DMS153 treated with DMSO at 0.1 percent for 48 hours (cell line): ENCODE results near the gene R3HDM1.
"Not testable (repeated sequence)": the region's sequence is repeated elsewhere in the genome, so short reads cannot be mapped to it uniquely, and the experiment has no call there.

ENCODE experiments used
- DNase-seq: peaks from one replicate; lab custom pipeline; 2025; ENCODE audit not compliant: unreplicated experiment; lab: John Stamatoyannopoulos, UW

The R3HDM1 gene

DNA sequence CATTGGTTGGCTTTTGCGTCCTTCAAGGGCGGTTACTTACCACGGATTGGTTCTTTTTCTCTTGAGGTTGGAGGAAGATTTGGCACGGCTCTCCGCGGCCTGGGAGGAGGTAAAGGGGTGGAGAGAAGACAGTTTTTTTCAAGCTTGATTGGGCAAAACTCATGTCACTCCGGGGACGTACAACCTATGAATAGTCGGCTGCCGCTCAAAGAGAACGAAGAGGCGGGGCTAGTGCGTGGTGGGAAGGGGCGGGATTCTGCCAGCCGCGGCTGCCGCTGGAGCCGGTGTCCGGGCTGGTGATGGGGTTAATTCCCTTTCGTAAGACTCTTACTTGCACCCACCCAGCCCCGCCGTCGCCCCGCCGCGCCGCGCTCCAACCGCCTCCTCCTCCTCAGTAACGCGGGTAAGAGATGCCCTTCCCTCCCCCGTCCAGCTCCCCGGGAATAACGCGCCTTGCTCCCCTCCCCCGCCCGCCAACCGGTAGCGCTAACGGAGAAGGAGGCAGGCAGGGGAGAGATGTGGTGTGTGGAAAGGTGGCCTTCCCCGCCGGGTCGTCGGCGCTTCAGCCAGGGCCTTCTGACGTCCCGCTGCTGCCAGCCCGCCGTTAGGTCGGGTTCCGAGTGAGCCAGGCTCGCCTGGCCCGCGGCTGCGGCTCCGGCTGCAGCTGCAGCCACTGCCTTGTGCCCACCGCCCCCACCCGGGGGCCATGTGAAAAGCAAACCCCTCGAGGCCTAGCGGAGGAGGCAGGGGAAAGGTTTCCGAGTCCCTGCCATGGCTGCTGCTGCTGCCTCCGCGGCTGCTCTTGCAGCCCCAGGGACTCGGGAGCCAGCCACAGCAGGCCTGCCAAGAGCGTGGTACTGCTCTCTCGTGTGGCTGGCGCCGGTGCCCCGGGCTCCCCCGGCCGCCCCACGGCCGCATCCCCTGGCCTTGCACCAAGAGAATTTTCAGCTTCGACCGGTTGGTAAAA is at the start of gene R3HDM1:
R3HDM1 (plus strand) TSS at position 254 of the 967 bp plus-strand sequence. CDS start 73,362 bp downstream, outside the sequence.
- peak; percentile 97 for DNase-seq

DNA sequence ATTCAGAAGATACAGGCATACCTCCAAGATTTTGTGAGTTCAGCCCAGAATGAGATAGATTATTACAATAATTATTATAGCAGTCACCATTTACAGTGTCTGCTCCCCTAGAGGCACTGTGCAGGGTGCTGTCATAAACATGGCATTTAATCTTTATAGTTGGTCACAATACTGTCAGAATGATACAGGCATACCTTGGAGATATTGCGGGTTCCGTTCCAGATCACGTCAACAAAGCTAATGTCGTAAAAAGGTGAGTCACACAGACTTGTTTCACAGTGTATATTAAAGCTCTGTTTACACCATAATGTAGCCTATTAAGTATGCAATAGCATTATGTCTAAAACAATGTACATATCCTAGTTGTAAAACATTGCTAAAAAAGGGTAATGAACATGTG is 45.8 kb upstream of the R3HDM1 start:
- no peak for DNase-seq

DNA sequence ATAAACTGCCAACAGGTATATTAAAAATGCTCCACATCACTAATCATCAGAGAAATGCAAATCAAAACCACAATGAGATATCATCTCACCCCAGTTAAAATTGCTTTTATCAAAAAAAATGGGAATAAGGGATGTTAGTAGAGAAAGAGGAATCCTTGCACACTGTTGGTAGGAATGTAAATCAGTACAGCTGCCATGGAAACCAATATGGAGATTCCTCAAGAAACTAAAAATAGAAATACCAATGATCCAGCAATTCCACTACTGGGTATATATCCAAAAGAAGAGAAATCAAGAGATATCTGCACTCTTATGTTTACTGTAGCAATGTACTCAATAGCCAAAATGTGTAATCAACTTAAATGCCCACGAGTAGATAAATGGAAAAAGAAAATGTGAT is 40.9 kb upstream of the R3HDM1 start:
- DNase-seq: no peak

DNA sequence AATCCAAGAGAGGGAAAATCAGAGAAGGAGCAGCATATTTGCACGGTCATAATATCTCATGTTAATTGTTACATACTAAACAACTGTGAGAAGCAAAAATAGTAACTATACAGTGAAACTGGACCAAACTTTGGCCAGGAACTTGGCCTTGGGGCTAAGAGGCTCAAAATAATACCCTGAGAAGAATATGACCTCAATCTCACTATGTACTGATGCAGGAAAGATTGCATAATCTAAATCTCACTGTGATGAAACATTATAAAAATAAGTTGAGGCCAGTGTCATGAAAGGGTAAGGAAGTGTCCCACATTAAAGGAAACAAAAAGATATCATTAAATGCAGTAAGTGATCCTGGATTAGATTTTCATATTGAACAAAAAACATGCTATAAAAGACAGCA is 36.8 kb upstream of the R3HDM1 start:
- DNase-seq: no peak

DNA sequence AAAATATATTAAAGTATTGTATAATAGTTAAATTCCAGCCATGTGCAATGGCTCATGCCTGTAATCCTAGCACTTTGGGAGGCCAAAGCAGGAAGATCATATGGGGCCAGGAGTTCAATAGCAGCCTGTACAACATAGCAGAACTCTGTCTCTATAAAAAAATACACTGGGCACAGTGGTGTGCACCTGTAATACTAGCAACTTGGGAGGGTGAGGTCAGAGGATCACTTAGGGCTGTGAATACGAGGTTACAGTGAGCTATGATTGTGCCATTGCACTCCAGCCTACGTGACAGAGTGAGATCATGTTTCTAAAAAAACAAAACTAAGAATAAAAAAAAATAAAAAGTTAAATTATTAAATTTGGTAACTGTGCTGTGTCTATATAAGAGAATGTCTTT is 36.4 kb upstream of the R3HDM1 start:
- no peak for DNase-seq

DNA sequence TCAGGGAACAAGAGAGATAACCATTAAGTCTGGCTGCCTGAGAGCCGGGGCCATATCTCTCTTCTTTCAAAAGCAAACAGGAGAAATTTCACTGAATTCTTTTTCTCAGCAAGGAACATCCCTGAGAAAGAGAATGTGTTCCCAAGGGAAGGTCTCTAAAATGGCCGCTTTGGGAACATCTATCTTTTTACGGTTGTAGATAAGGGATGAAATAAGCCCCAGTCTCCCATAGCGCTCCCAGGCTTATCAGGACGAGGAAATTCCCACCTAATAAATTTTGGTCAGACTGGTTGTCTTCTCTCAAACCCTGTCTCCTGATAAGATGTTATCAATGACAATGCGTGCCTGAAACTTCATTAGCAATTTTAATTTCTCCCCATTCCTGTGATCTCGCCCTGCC is 32.7 kb upstream of the R3HDM1 start:
- not testable (repeated sequence) for DNase-seq

DNA sequence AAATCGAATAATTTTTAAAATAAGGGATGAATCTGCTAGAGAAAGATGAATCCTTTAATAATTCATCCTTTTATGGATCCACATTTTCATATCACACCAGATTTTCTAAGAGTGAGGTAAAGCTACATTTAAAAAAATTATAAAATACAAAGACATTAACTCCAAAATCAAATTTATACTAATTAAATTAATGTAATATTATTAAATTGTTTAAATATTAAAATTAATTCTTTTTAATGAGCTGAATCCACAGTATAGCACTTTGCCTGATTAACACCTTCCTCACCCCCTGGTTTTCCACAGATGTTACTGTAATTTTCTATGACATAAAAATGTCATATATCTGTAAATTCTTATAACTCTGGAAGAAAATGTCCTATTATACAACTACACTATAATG is 26.5 kb upstream of the R3HDM1 start:
- DNase-seq: no peak

DNA sequence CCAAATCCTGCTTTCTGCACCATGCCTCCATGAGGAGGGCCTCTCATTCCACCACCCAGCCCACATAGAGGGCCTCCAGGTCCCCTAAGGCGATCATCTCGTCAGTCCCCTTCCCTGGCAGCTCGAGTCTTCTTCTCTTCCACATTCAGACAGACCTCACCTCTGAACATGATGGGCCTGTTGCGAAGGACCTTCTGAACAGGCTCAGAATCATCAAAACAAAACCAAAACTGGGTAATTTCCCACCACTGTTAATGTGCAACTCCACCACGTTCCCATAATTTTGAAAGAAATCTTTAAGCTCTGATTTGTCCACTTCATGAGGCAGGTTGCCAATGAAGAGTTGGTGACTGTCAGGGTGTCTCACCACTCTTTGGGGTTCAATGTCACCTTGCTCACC is 20.7 kb upstream of the R3HDM1 start:
- no peak for DNase-seq

DNA sequence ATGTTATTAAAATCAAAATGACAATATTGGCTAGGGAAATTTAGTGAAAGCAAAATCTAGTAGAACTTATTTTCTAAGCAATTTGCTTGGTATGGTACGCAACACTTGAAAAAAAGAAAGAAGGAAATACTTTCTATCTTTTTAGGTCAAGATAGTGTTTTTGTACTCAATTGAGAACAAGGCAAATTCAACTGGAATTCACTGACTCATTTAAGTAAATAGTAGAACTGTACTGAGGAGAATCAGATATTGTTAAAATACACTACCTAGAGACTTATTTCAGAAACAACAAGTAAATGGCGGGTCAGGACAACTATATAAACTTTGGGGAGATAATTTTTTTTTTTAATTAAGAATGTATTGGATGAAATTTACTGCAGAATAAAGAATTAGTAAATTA is 19.2 kb upstream of the R3HDM1 start:
- no peak for DNase-seq

DNA sequence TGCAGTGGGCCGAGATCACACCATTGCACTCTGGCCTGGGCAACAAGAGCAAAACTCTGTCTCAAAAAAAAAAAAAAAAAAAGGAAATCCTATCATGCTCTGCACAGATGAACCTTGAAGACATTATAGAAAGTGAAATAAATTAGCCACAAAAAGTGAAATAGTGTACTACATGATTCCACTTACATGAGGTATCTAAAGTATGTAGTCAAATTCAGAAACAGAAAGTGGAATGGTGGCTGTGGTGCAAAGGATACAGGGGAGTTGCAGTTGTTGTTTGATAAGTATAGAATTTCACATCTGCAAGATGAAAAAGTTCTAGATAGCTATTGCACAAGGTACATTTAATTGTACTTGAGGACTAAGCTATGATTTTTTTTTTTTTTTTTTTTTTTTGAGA is 5.5 kb upstream of the R3HDM1 start:
- no peak for DNase-seq

DNA sequence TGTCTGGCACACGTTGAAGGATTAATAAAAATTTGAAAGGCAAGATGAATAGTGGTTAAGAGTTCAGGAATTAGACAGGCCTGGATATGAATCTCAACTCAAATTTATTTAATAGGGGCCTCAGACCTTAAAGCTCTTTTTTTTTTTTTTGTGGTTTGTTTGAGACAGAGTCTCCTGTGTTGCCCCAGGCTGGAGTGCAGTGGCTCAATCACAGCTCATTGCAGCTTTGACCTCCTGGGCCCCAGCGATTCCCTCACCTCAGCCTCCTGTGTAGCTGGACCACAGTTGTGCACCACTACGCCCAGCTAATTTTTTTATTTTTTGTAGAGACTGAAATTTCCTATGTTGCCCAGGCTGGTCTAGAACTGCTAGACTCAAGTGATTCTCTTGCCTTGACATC is 3.3 kb upstream of the R3HDM1 start:
- no peak for DNase-seq

DNA sequence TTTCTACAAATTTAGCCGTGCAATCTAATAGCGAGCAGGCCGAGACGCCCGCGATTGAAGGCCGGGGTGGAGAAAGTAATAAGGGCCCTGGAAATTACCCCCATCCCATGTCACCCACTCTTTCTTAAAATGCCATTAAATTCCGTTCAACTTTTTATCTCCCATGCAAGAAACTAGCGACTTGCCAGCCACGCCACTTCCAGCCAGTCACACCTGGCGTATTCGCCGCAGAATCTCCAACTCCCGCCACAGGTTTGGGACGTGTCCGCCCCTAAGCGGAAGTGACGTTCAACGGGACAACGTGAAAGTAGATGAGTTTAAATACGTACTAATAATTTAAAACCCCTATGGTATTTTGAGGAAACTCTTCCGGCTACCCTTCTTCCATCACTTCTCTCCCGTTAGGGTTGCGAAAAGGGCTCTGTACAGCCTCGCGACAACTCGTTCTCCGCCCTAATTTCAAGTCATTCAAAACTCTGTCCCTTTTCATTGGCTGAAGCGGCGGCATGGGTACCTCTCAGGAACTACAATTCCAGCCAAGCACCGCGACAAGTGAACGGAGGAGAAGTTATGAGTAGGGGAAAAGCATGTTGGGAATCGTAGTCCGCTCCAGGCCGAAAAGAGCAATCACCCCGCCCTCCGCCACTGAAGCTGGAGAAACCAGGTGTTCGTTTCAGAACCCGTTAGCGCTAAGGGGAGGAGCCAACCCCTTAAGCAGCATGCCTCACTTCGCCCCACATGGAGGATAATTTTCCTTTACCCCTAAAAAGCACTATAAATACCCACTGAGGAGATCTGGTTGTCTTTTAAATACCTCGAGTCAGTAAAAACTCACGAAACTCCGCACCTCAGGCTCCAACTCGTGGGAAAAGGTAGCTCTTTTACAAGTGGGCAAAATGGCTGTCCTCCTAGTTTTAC is 712 bp upstream of the R3HDM1 start, which contains the start of gene ZRANB3:
ZRANB3 (minus strand) TSS at position 906 of the 918 bp plus-strand sequence.
- DNase-seq: peak; percentile 97

DNA sequence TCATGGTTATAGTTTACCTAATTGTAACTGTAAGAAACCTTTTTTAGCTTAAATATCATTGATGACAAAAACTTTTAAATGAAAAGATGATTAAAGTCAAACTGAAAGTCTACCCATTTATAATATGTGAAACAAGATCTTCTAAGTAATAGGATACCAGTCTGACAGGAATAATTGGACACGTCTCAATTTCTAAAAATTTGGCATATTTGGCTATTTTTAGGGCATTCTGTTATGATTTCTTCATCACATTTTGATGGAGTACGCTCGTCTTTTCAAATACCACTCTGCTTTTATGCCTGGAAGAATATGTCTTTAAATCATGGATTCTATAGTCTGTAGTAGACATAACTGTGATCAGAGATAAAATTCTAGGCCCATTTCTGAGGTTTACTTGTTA is 1.3 kb downstream of the R3HDM1 start:
- DNase-seq: no peak

DNA sequence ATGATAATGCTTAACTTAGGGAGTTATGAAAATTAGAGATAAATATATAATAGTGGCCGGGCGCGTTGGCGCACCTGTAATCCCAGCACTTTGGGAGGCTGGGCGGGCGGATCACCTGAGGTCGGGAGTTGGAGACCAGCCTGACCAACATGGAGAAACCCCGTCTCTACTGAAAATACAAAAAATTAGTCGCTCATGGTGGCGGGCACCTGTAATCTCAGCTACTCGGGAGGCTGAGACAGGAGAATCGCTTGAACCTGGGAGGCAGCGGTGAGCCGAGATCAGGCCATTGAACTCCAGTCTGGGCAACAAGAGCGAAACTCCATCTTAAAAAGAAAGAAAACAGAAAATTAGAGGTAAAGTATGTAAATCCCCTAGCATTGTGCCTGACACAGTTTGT is 2.3 kb downstream of the R3HDM1 start:
- not testable (repeated sequence) for DNase-seq

DNA sequence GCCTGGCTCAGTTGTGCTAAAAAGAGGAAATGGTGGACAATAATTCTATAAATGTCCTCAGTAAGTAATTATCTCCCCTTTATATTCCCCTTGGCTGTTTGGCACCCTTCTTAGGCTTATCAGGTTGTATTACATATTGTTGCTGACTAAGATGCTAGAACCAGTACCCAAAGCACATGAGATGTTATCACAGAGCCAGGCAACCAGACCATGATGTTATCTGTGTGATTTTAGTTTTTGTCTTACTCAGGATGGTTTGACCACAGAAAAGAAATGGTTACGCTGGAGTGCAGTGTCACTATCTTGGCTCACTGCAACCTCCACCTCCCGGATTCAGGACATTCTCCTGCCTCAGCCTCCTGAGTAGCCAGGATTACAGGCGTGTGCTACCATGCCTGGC is 15.2 kb downstream of the R3HDM1 start:
- DNase-seq: no peak

DNA sequence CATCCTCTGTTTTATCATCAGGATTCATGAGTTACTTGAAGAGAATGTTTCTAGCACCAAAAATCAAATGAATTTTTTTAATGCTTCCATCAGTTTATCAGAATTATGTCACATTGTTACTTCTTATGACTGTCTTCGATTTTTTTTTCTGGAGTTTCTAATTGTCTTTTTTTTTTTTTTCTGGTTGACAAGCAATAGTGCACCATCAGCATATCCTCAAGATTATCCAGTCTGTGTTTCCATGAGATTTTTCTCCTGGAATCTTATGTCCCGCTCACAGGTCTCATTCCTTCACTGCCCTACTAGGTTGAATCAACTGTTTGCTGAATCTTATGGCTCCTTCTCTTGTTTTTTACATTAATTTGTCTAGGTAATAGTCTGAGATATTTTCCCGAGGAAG is 16.0 kb downstream of the R3HDM1 start:
- DNase-seq: no peak

DNA sequence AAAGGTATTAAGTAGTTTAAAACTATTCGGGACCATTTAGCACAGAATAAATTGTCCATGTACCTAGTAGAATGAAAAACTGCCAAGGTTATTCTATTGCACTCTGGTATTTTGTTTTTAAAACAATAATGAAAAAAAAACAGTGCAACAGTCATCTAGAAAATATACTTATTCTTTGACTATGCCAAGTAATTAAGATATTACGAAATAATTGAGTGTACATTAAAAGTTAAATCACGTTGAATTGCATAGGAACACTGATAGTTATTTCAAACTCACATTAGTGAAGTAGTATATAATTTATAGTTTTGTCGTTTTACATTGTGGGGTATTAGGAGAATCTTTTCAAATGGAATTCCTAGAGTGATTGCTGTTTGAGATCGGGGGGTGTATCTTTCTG is 20.1 kb downstream of the R3HDM1 start:
- no peak for DNase-seq

DNA sequence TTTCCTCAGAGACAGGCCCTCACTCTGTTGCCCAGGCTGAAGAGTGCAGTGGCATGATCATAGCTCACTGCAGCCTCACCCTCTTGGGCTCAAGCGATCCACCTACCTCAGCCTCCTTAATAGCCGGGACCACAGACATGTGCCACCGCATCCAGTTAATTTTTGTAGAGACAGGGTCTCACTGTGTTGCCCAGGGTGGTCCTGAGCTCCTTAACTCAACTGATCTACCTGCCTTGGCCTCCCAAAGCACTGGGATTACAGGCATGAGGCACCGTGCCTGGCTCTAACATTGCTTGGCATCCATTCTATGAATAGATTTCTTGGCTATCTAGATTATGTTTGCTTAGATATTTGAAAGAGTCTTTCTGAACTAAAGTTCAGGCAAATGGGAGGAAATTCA is 21.6 kb downstream of the R3HDM1 start:
- no peak for DNase-seq

DNA sequence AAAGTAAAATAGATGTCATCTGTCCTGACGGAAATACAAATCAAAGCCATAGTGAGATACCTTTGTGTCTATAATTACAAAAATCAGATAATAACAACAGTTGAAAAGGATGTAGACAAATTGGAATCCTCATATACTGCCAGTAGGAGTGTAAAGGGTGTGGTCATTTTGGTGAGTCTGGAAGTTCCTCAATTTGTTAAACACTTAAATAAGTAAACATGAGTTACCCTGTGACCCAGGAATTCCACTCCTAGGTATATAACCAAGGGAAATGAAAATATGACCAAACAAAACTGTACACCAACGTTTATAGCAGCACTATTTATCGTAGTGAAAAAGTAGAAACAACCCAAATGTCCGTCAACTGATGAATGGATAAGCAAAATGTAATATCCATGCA is 24.0 kb downstream of the R3HDM1 start:
- no peak for DNase-seq

DNA sequence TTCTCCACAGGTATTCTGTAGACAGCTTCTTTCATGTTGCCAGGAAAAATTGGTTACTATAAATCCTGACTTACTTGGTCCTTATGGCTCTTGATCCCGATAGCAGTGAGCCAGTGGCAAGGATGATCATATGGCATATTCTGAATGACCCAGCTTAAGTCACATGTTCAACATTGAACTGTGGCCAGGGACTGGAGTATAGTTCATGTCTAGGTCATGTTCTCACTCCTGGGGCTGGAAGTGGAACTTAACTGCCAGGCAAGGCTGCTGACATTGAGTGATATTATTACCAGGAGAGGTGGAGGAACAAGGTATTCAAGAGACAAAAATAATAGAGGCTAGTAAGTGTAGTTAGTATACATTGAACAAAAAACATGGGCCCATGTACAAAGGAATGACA is 26.2 kb downstream of the R3HDM1 start:
- DNase-seq: no peak

DNA sequence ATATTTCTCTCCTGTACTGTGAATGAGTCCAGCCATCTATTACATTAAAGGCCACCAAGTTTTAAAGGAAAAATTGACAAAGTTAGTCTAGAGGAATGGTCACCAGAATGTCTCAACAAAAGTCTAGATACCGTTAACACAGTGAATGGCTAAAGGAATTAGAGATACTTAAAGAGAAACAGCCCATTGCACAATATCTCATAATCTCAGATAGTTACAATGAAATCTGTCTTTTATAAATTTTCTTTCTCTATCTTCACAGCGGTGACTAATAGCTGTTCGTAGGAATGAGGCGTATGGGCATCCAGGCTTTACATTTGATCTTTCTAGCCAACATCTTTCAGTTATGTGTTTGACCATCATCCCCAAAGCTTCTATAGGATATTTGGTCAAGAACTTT is 30.6 kb downstream of the R3HDM1 start:
- no peak for DNase-seq

DNA sequence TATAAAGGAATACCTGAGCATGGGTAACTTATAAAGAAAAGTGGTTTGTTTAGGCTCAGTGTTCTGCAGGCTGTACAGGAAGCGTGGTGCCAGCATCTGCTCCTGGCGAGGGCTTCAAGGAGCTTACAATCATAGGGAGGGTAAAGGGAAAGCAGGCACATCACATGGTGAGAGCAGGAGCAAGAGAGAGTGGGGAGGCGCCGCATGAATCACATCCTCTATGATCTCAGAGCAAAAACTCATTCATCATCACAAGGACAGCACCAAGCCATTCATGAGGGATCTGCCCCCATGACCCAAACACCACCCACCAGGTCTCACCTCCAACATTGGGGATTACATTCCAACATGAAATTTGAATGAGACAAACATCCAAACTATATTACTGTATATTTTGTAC is 32.5 kb downstream of the R3HDM1 start:
- DNase-seq: no peak
